Gastrocnemius medialis (tissue), 4 donors: ENCODE measurements around the gene ALDH1A3.

Source experiments
- CTCF ChIP-seq, 5 experiments: fragments of 450-650 bp in 3 of 5; fragments of 200-600 bp in 2 of 5; sonication (generic) in 2 of 5; IDR thresholded peaks in 4 of 5; conservative IDR thresholded peaks in 1 of 5; 1 replicate in 4 of 5; 2 replicates in 1 of 5; pipeline ENCODE4 v1.5.1; 2016 to 2019; ENCODE audit warnings: antibody characterized with exemption in 5 of 5, mild to moderate bottlenecking in 3 of 5, moderate library complexity in 3 of 5
- POLR2A ChIP-seq, 2 donors: fragments of 450-650 bp; IDR thresholded peaks; one replicate each; pipeline ENCODE4 v1.6.1; 2017; ENCODE audit warnings: antibody characterized with exemption in 2 of 2, mild to moderate bottlenecking in 2 of 2, moderate library complexity in 2 of 2

- no peak for TF ChIP-seq CTCF (IDR thresholded peaks at IDR 0.05 in 4 of 5, conservative IDR thresholded peaks at IDR 0.05 in 1 of 5)
- no peak for TF ChIP-seq POLR2A (IDR thresholded peaks at IDR 0.05)
Observed at GRCh38 chr15:100900795-100901169, 21.2 kb downstream of the ALDH1A3 start.
